Fibroblast of villous mesenchyme (primary cell): ENCODE results near the gene BCL7A. TPM values are rescaled to one million over a fixed set of nuclear protein-coding genes. Genes with fewer than 3 reads are reported as not detected.

Experiments
- DNase-seq: peaks from one replicate; pipeline ENCODE4 v3.0.0-alpha.2; 2010; ENCODE audit warnings: low read depth
- H3K4me3 ChIP-seq: 2 replicates; pipeline ENCODE4 v1.5.1; 2011; ENCODE audit warnings: low read depth, mild to moderate bottlenecking, low read length
- total RNA-seq: library from RNA; depleted of rRNA; stranded (reverse); fragments of >200 nt; gene quantifications from 2 replicates; pipeline ENCODE4 v1.2.3, GENCODE V29; 2012
- TF ChIP-seq, protein P1 (sequence below): IDR thresholded peaks from 2 replicates; pipeline ENCODE4 v1.5.1; 2012; ENCODE audit warnings: low read depth, mild to moderate bottlenecking, low read length; ENCODE audit not compliant: insufficient read depth

Gene BCL7A
- total RNA-seq, 1 donor: 3.9 TPM

DNA sequence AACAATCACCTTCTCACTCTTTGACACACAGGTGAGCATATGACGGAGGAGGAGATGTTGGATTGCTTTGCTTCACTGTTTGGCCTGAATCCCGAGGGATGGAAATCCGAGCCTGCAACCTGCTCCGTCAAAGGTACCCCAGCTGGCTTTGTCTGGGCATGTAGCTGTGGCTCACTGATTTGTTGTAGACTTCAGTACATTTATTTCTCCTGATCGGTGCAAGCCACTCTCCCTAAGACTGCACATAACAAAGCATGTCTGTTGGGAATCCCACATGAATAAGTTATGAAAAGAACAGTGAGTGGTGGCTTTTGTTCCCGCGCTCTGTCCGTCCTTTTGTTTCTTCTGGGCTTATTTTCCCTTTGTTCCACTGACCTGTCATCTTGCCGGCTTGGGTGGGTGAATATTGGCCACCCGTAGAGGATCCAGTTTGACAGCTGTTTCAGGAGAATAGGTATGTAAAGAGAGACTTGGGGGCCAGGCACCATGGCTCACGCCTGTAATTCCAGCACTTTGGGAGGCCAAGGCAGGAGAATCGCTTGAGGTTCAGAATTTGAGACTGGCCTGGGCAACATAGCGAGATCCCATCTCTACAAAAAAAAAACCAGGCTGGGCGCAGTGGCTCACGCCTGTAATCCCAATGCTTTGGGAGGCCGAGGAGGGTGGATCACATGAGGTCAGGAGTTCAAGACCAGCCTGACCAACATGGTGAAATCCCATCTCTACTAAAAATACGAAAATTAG lies 20.0 kb upstream of the BCL7A start:
- H3K4me3 ChIP-seq: no peak overlapping the region
- no peak for DNase-seq
- TF ChIP-seq, protein P1, sequence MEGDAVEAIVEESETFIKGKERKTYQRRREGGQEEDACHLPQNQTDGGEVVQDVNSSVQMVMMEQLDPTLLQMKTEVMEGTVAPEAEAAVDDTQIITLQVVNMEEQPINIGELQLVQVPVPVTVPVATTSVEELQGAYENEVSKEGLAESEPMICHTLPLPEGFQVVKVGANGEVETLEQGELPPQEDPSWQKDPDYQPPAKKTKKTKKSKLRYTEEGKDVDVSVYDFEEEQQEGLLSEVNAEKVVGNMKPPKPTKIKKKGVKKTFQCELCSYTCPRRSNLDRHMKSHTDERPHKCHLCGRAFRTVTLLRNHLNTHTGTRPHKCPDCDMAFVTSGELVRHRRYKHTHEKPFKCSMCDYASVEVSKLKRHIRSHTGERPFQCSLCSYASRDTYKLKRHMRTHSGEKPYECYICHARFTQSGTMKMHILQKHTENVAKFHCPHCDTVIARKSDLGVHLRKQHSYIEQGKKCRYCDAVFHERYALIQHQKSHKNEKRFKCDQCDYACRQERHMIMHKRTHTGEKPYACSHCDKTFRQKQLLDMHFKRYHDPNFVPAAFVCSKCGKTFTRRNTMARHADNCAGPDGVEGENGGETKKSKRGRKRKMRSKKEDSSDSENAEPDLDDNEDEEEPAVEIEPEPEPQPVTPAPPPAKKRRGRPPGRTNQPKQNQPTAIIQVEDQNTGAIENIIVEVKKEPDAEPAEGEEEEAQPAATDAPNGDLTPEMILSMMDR: no peak

DNA sequence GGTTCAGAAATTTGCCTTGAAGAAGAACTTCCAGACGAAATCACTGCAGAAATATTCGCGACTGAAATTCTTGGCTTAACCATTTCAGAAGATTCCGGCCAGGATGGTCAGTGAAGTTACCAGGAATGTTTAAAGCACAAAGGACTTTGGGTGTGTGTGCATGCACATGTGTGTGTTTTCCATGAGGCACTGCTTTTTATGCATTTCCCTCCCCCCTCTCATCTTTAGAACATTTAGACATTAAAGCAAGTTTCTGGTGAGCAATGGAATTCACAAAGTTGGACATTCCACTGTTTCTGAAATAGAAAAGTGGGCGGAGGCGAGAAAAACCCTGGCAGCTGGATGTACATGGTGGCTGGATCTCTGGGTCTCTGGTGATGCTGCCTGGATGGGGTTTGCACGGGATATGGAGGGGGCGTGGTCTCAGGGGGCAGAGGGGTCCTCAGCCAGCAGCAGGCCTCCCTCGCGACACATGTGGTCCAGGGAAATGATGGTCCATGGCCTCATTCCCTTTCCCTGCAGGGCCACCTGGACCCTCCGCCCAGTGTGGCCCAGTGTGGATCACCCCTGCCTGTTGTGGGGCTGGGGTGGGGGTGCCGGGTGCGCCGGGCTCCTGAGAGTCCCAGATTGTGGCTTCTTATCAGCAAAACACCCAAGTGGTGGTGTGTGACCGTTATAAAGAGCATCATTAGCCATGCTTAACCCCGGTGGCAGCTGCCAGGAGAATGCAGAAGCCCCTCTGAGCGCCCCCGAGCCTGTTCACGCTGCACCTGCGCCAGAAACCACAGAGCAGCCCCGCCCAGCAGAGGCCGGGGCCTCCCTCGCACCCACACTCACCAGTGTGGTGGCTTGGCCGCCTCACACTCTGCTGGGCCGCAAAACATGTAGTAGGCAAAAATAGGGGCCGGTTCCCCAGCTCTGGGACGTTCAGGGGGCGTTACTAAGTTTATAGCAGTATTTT lies 17.8 kb upstream of the BCL7A start:
- TF ChIP-seq, protein P1: no peak
- H3K4me3 ChIP-seq: no peak overlapping the region
- DNase-seq: no peak

DNA sequence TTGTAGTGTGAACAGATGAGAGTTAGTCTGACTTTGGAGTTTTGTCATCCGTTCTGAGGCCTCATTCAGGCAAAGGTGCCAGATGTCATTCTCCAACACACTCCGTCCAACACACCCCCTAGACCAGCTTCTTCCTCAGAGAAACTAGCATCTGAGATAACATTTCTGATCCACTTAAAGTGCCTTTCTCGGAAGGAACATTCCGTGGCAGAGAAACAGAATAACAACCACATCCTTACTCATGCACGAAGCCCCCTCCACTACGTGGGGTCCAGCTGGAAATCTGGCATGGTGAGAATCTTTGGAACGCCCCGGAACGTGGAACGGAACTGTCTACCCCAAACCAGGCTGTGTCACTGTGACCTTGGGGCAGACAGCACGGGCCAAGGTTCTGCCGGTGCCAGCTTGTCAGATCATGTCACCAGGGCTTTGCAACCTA lies 17.0 kb upstream of the BCL7A start:
- DNase-seq: no peak
- no peak overlapping the region for H3K4me3 ChIP-seq
- TF ChIP-seq, protein P1: no peak

DNA sequence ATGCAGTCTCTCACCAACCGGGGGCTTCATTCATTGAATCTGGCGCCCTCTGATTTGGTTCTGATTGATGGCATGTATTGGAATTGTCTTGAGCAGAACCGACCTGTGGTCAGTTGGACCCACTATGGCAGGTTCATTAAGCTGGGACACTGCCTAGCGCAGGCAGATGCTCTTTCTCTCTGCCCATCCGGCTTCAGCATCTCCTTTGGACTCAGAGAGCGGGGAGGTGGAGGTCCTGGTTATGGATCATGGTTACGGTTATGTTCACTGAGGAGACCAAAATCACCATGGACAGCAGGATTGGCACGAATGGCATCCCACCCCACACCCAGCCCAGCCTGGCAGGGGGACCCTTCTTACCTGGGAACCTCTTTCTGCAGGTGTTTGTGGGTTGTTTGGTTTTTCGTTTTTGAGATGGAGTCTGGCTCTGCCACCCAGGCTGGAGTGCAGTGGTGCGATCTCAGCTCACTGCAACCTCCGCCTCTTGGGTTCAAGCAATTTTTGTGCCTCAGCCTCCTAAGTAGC lies 16.4 kb upstream of the BCL7A start:
- no peak overlapping the region for H3K4me3 ChIP-seq
- no peak for DNase-seq
- TF ChIP-seq, protein P1: no peak

DNA sequence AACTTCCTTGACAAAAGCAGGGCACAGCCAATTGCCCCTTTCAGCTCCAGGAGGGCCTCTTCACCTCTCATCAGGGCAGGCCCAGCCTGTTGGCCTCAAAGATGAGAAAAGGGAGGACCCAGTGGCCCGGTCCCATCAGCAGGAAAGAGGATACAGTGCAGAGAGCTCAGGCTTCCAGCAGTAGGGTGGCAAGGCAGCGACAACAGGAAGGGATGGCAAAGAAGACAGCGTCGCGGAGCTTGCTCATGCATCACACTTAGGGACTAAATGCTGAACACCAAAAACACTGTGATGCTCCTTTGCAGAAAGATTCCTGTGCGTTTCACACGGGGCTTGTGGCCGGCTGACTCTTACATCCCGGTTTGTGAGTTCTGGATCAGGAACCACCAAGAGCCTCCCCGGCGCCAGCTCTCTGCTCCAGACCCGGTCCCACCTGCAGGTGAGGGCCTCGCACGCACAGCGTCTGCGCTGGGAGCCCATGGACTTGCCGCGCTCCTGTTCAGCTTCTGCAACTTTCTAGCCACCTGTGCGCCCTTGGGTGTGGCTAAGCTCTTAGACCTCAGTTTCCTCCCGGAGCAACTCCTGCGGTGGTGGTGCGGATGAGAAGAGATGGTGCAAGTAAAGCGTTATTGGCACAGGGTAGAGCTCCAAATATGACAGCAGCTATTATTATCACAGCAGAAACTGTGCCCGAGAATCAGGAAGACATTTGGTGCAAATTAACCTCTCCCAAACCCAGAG lies 15.3 kb upstream of the BCL7A start:
- no peak for DNase-seq
- H3K4me3 ChIP-seq: no peak overlapping the region
- TF ChIP-seq, protein P1: no peak

DNA sequence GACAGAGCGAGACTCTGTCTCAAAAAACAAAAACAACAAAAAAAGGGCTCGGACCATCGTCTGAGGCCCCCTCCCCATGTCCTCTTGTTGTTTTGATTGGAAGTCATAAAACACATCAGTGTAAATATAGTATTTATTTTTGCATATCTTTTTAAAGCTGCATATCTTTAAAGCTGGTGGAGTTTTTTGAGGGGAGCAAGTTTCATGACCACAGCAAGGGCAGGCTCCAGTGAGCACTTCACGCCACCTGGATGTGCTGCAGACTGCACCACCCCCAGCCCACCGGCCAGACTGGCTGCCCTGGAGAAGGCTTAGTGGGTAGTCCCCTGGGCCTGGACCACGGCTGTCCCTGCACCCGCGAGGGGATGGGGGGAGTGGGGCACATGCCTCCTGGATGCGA lies 11.9 kb upstream of the BCL7A start:
- TF ChIP-seq, protein P1: no peak
- no peak for DNase-seq
- no peak overlapping the region for H3K4me3 ChIP-seq
